ENCODE data around the gene SP1.
"Not testable (repeated sequence)": the region's sequence is repeated elsewhere in the genome, so short reads cannot be mapped to it uniquely, and the experiment has no call there.

The SP1 gene

DNA sequence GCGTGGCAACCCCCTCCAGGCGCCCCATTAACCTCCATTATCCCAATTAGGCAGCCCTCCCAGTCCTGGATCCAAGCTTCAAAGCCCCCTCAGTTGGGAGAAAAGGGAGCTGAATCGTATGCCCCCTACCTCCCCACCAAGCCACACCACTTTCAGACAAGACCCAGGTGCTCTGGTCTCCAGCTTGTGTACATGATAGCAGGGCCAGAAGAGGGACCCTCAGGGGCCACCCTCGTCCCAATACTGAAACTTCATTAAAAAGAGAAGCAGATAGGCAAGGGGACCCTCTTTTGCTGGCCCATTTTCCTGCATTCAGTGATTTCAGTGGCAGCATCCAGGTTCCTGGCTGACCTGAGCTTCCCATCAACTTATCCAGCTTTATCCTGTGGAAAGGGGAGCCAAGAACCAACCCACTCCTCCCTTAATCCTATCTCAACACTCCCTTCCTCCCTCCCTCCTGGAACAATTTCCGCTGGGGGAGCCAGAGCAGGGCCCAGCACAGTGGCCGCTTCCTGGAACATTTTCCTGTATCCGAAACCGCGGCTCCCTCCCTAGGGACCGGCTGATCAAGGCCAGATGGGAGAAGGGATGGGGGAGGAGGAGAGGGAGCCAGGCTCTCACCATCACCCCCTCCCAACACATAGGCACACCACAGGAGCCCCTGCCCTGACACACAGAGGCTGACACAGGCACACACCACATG is 34.3 kb upstream of the SP1 start:
- Mint-ChIP-seq H3K27ac (peak overlapping the region; percentile 86), H3K36me3 (ENCODE audit: low read depth) (no peaks in the 10 kb centered on the region), H3K9me3 (no peaks in the 10 kb centered on the region), H3K27me3 (no peaks in the 10 kb centered on the region), H3K4me3 (peak overlapping the region; percentile 87), H3K4me1 (ENCODE audit: low read depth) (peaks cover 15% of the 10 kb centered on the region)
- no peak for DNase-seq

- Mint-ChIP-seq H3K4me3 (no peak overlapping the region), H3K4me1 (ENCODE audit: low read depth) (peaks cover 15% of the 10 kb centered on the region), H3K36me3 (ENCODE audit: low read depth) (no peaks in the 10 kb centered on the region), H3K27me3 (no peaks in the 10 kb centered on the region), H3K9me3 (no peaks in the 10 kb centered on the region), H3K27ac (no peak overlapping the region)
- no peak for DNase-seq
These were observed 33.5 kb upstream of the SP1 start for GRCh38 chr12:53346491-53346890.

DNA sequence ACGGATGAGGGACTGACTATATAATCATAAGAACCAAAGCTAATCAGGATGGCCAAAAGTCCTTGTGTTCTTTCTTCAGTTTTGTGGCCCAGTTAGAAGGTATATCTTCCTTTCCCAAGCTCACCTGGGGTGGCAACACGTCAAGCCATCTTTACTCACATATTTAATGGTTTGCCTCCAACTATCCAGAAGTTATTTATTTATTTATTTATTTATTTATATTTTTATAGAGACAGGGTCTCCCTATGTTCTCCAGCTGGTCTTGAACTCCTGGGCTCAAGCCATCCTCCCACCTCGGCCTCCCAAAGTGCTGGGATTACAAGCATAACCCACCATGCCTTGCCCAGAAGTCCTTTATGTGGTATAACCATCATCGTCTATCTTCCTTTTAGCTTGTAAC is 32.1 kb upstream of the SP1 start:
- DNase-seq = no peak
- H3K9me3 Mint-ChIP-seq = no peaks in the 10 kb centered on the region
- no peak overlapping the region for H3K27ac Mint-ChIP-seq
- H3K27me3 Mint-ChIP-seq = no peaks in the 10 kb centered on the region
- peaks cover 21% of the 10 kb centered on the region for H3K4me1 Mint-ChIP-seq (ENCODE audit: low read depth)
- no peak overlapping the region for H3K4me3 Mint-ChIP-seq
- no peaks in the 10 kb centered on the region for H3K36me3 Mint-ChIP-seq (ENCODE audit: low read depth)

- no peaks in the 10 kb centered on the region for H3K36me3 Mint-ChIP-seq (ENCODE audit: low read depth)
- peaks cover 6% of the 10 kb centered on the region for H3K4me1 Mint-ChIP-seq (ENCODE audit: low read depth)
- peak overlapping the region; percentile 42 for H3K27ac Mint-ChIP-seq
- no peaks in the 10 kb centered on the region for H3K27me3 Mint-ChIP-seq
- H3K4me3 Mint-ChIP-seq = no peak overlapping the region
- DNase-seq = peak; percentile 83
- no peaks in the 10 kb centered on the region for H3K9me3 Mint-ChIP-seq
These were observed 27.4 kb upstream of the SP1 start for GRCh38 chr12:53352331-53353256.

GRCh38 chr12:53353257-53353655 is 26.7 kb upstream of the SP1 start:
- Mint-ChIP-seq H3K27me3 (no peaks in the 10 kb centered on the region), H3K9me3 (no peaks in the 10 kb centered on the region), H3K4me3 (no peak overlapping the region), H3K4me1 (ENCODE audit: low read depth) (peaks cover 6% of the 10 kb centered on the region), H3K27ac (no peak overlapping the region), H3K36me3 (ENCODE audit: low read depth) (no peaks in the 10 kb centered on the region)
- DNase-seq = no peak

GRCh38 chr12:53355121-53355520 is 24.9 kb upstream of the SP1 start:
- H3K27ac Mint-ChIP-seq = no peak overlapping the region
- peaks cover 6% of the 10 kb centered on the region for H3K4me1 Mint-ChIP-seq (ENCODE audit: low read depth)
- no peak for DNase-seq
- H3K9me3 Mint-ChIP-seq = no peaks in the 10 kb centered on the region
- no peak overlapping the region for H3K4me3 Mint-ChIP-seq
- no peaks in the 10 kb centered on the region for H3K27me3 Mint-ChIP-seq
- H3K36me3 Mint-ChIP-seq (ENCODE audit: low read depth) = no peaks in the 10 kb centered on the region

- H3K36me3 Mint-ChIP-seq (ENCODE audit: low read depth) = no peaks in the 10 kb centered on the region
- H3K4me3 Mint-ChIP-seq = no peak overlapping the region
- H3K27me3 Mint-ChIP-seq = no peaks in the 10 kb centered on the region
- no peak overlapping the region for H3K27ac Mint-ChIP-seq
- no peaks in the 10 kb centered on the region for H3K4me1 Mint-ChIP-seq (ENCODE audit: low read depth)
- H3K9me3 Mint-ChIP-seq = no peaks in the 10 kb centered on the region
- DNase-seq = no peak
These were observed 21.0 kb upstream of the SP1 start for GRCh38 chr12:53358836-53359419.

GRCh38 chr12:53361638-53362037 is 18.3 kb upstream of the SP1 start:
- not testable (repeated sequence) for H3K4me3 Mint-ChIP-seq; DNase-seq; H3K27me3 Mint-ChIP-seq; H3K36me3 Mint-ChIP-seq (ENCODE audit: low read depth); H3K9me3 Mint-ChIP-seq; H3K27ac Mint-ChIP-seq
- peaks cover 10% of the 10 kb centered on the region for H3K4me1 Mint-ChIP-seq (ENCODE audit: low read depth)

GRCh38 chr12:53365245-53365904 is 14.6 kb upstream of the SP1 start:
- Mint-ChIP-seq H3K4me3 (peak overlapping the region; percentile 36), H3K27ac (peak overlapping the region; percentile 87), H3K27me3 (no peaks in the 10 kb centered on the region), H3K9me3 (no peaks in the 10 kb centered on the region), H3K4me1 (ENCODE audit: low read depth) (peaks cover 13% of the 10 kb centered on the region), H3K36me3 (ENCODE audit: low read depth) (no peaks in the 10 kb centered on the region)
- no peak for DNase-seq

DNA sequence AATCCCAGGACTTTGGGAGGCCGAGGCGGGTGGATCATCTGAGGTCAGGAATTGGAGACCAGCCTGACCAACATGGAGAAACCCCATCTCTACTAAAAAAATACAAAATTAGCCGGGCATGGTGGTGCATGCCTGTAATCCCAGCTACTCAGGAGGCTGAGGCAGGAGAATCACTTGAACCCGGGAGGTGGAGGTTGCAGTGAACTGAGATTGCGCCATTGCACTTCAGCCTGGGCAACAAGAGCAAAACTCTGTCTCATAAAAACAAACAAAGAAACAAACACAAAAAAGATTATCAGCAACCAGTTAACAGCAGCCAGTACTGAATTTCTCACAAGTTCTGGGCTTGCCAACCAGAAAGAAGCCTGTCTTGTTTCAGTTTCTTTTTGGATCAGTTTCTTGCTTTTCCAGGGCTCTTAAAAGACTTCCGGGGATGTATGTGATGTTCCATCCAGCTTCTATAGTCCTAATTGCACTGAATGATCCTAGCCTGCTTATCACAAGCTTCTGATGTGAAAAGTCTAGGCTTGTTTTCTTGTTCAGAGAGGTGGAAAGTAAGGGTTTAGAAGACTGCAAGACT is 6.3 kb upstream of the SP1 start:
- not testable (repeated sequence) for H3K4me3 Mint-ChIP-seq; H3K9me3 Mint-ChIP-seq; H3K27me3 Mint-ChIP-seq; H3K36me3 Mint-ChIP-seq (ENCODE audit: low read depth); DNase-seq
- Mint-ChIP-seq H3K27ac (peak overlapping the region; percentile 81), H3K4me1 (ENCODE audit: low read depth) (peaks cover 32% of the 10 kb centered on the region)

GRCh38 chr12:53374277-53374676 is 5.7 kb upstream of the SP1 start:
- H3K4me3 Mint-ChIP-seq; H3K9me3 Mint-ChIP-seq; DNase-seq; H3K27me3 Mint-ChIP-seq; H3K36me3 Mint-ChIP-seq (ENCODE audit: low read depth): not testable (repeated sequence)
- peak overlapping the region; percentile 81 for H3K27ac Mint-ChIP-seq
- H3K4me1 Mint-ChIP-seq (ENCODE audit: low read depth) = peaks cover 32% of the 10 kb centered on the region

DNA sequence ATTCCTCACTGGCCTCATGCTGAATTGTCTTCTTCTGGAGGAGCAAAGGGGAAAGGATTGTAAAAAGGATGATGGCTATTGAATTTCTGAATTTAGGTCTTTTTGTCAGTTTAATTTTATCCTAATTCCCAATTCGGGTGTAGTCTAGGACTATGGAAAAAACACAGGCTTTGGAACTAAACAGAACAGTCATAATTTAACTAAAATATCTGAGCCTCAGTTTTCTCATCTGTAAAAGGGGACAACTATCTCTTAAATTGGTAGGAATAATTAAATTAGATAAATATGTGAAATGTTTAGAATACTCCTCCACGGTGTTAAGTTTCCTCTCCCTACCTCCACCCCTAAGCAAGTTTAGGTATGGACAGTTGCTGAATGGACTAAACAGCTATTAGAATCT is 3.2 kb upstream of the SP1 start:
- Mint-ChIP-seq H3K4me3 (no peak overlapping the region), H3K36me3 (ENCODE audit: low read depth) (peaks cover 11% of the 10 kb centered on the region), H3K27ac (no peak overlapping the region), H3K9me3 (no peaks in the 10 kb centered on the region), H3K27me3 (no peaks in the 10 kb centered on the region), H3K4me1 (ENCODE audit: low read depth) (peaks cover 26% of the 10 kb centered on the region)
- no peak for DNase-seq

- Mint-ChIP-seq H3K4me1 (ENCODE audit: low read depth) (peaks cover 30% of the 10 kb centered on the region), H3K27ac (peak overlapping the region; percentile 71), H3K9me3 (no peaks in the 10 kb centered on the region), H3K4me3 (no peak overlapping the region), H3K27me3 (no peaks in the 10 kb centered on the region), H3K36me3 (ENCODE audit: low read depth) (peaks cover 26% of the 10 kb centered on the region)
- no peak for DNase-seq
These were observed 1.8 kb upstream of the SP1 start for GRCh38 chr12:53378222-53378621.

GRCh38 chr12:53378724-53379388 is 1.1 kb upstream of the SP1 start:
- Mint-ChIP-seq H3K27ac (no peak overlapping the region), H3K9me3 (no peaks in the 10 kb centered on the region)
- no peak for DNase-seq

More at GRCh38 chr12:53378724-53379388, 1.1 kb upstream of the SP1 start:
- H3K4me1 Mint-ChIP-seq (ENCODE audit: low read depth) = peaks cover 33% of the 10 kb centered on the region
- no peak overlapping the region for H3K4me3 Mint-ChIP-seq
- peaks cover 32% of the 10 kb centered on the region for H3K36me3 Mint-ChIP-seq (ENCODE audit: low read depth)
- H3K27me3 Mint-ChIP-seq = no peaks in the 10 kb centered on the region
